HG03378 (cell line): ENCODE measurements around the gene SERPINB10.
A peak's percentile ranks its signal among the peaks of the same experiment; 100 is the strongest.
"Not testable (repeated sequence)": the region's sequence is repeated elsewhere in the genome, so short reads cannot be mapped to it uniquely, and the experiment has no call there.

ENCODE experiments used
- ATAC-seq: cut with Tn5 transposase; IDR thresholded peaks from one replicate; pipeline ENCODE4 v1.9.1; 2021; ENCODE audit warnings: mild to moderate bottlenecking, moderate library complexity; ENCODE audit not compliant: unreplicated experiment

The SERPINB10 gene

GRCh38 chr18:63940543-63941050 is 32.8 kb downstream of the SERPINB10 start:
- not testable (repeated sequence) for ATAC-seq

GRCh38 chr18:63947051-63947790 is 39.5 kb downstream of the SERPINB10 start:
- ATAC-seq = no peak

- peak; percentile 70 for ATAC-seq
Observed at GRCh38 chr18:63949068-63949737, 41.4 kb downstream of the SERPINB10 start, which contains the start of gene HMSD. TSS of gene HMSD (plus strand) at chr18:63949301. CDS start at chr18:63953456, 4,155 bp downstream.

- ATAC-seq = peak; percentile 66
Observed at GRCh38 chr18:63951302-63951705, 43.5 kb downstream of the SERPINB10 start.

DNA sequence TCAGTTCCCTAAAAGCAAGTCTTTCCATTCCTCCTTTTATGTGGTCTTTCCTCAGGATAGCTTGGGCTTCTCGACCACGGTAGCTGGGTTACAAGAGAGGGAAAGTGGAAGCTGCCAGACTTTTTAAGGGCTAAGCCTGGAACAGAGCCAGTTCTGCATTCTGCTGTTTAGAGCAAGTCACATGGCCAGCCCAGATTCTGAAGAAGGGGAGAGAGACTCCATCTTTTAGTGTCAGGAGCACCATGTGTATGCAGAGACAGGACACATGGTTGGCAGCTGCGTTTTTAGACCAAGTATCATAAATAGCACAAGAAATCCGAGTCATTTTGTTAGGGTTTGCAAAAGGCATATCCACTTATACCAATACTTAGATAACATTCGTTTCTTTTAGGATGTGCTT is 46.1 kb downstream of the SERPINB10 start:
- no peak for ATAC-seq

GRCh38 chr18:63956755-63957154 is 49.0 kb downstream of the SERPINB10 start:
- no peak for ATAC-seq

GRCh38 chr18:63960891-63961290 is 53.1 kb downstream of the SERPINB10 start:
- no peak for ATAC-seq

DNA sequence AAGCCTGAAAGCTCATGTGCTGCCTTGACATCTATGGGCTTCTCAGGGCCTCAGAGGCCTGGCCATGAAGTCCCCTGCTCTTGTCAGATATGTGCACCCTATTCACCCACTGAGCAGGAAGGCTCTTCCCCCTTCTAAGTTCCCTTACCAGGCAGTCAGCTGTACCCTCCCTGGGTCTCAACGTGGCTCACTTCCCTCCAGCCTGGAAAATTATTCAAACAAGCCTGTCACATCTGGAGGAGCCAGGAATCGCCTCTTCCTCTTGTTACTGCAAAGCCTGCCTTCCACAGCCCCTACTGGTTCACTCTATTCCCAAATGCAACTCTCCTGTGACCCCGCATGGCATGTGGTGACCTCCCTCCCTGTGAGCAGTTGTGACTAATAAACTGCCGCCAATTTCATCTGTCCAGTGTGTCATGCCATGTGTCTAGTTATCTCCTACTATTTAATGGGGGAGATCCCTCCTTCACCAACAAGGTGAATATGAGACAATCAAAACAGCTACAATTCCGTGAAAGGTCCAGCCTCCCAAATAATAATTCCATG is 53.8 kb downstream of the SERPINB10 start:
- ATAC-seq = no peak

DNA sequence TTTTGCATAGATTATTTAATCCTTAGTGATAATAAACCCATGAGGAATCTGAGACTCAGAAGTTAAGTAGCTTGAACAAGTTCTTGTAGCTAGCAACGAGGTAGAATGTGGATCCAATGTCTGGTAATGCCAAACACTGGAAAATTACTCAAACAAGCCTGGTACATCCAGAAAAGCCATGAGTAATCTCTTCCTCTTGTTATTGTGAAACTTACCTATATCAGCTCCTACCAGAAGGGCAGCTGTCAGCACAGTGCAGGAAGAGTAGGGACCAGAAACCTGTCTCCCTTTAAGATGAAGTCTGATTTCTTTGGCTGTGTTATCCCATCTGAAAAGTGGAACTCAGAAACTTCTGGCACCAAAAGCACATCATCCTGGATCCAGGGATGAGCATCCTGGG is 54.4 kb downstream of the SERPINB10 start:
- ATAC-seq = no peak

DNA sequence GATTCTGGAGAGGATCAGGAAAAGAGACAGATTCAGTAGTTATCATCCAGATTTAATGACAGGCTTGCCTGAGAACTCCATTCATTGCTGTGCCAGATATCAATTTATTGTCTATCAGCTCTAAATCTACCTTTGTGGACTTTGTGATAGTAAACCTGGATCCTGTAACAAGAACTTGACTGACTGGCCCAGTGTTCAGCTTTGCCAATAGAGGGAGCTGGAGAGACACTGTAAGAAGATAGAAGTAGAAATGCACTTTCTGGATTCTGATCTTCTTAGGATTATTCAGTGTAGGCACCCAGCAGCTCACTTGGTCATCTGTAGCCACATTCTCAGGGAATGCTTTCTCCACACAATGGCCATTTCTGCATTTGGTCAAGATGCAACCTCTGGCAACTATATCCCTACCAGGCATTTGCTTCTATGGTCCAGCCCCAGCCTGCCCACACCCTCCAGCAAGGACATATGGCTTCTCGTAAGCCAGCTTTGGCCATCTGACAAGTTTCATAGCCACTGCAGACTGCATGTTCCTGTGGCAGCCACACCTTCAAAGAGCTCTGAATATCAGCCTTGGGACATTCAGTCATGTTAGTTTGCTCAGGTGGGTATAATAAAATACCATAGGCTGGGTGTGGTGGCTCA is 56.0 kb downstream of the SERPINB10 start:
- ATAC-seq = peak; percentile 78

DNA sequence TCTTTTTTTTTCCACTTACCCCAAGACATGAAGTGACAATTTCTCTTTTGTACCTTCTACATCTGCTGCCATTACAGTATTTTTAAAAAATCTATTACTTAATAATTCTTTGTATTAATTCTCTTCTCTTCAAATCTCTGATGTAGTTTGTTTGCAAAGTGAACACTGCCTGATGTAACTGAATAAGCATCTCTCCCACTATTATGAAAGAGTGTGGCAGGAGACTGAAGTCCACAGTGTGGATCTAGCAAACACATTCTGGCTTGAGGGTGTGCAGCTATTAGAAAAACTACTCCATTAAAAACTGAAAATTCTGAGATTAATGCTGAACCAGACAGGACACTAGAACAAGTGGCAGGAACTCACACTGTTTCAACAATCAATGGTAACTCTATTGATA is 57.1 kb downstream of the SERPINB10 start:
- no peak for ATAC-seq

DNA sequence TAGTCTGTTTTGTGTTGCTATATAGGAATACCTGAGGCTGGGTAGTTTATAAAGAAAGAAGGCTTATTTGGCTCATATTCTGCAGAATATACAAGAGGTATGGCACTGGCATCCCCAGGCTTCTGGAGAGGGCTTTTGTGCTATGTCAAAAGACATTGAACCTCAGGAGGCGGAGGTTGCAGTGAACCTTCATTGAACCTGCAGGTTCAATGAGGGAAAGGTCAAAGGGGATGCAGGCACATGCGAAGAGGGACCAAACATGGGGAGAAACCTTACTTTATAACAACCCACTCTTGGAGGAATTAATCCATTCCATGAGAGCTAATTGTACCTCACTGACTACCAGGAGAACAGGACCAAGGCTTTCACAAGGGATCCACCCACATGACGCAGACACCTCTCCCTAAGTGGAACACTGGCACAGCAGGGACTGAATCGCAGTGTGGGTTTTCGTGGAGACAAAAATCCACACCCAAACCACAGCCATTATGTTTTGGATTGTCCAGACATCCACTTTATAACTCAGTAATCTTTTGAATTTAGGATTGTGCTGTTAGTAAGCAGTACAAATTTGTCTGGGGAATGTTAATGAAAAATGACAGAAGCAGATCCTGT is 58.1 kb downstream of the SERPINB10 start:
- no peak for ATAC-seq

DNA sequence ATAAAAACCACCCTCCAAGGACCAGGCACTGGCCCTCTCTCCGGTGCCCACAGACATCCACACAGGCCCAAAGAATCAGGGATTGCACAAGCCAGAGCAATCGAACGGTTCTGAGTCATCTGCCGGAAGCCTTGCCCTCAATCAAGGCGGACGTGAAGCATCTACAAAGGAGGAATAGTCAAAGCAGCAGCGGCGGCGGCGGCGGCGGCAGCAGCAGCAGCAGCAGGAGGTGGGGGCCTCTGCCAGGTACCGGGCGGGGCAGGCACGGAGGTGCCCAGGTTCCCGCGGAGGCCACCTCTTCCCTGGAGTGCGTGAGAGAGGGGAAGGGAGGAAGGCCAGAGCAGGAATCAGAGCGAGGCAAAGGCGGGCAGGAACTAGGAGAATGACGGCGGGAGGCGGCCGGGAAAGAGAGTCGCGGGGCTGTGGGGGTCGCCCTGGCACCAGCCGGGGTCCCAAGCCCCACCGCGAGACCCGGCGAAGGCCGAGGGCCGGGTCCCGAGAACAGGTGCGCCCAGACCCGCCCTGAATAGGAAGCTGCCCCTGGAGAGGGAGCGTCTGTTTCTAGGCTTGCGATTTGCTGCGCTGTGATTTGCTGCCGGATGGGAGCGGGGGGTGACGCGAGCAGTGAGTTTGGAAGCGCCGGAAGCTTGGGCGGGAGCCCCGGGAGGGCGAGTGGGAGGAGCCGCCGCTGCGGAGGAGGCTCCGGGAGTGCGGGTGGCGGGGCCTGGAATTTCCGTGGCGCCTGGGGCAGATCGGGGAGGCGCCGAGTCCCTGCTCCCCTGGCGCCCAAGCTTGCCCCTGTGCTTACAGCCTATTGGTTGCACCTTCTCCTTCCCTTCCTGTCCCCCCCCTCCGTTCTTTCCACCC is 62.4 kb downstream of the SERPINB10 start, which contains the start of gene SERPINB8:
Gene SERPINB8, plus strand, starts transcription at position 140 of the 867 bp plus-strand sequence. CDS start 8,228 bp downstream, outside the sequence.
- ATAC-seq = peak; percentile 93

- no peak for ATAC-seq
Observed at GRCh38 chr18:63970809-63971205, 63.0 kb downstream of the SERPINB10 start.

- ATAC-seq = no peak
Observed at GRCh38 chr18:63971320-63972001, 63.7 kb downstream of the SERPINB10 start.

DNA sequence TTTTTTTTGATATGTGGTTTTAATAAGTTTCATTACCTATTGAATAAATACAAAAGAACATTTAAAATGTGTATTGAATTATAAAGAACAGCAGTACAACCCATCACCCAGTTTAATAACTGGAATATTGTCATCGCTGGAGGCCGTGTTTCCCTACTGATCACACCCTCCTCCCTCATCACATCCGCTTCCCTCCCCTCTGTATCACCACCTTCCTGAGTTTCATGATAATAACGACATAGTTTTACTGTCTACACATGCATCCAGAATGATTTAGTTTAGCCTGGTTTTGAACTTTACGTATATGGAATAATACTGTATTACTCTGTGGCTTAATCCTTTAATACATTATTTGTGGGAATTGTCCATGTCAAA is 64.2 kb downstream of the SERPINB10 start:
- ATAC-seq = no peak

- ATAC-seq = no peak
Observed at GRCh38 chr18:63974991-63975390, 67.2 kb downstream of the SERPINB10 start.

GRCh38 chr18:63975628-63976027 is 67.9 kb downstream of the SERPINB10 start:
- ATAC-seq = peak; percentile 37

DNA sequence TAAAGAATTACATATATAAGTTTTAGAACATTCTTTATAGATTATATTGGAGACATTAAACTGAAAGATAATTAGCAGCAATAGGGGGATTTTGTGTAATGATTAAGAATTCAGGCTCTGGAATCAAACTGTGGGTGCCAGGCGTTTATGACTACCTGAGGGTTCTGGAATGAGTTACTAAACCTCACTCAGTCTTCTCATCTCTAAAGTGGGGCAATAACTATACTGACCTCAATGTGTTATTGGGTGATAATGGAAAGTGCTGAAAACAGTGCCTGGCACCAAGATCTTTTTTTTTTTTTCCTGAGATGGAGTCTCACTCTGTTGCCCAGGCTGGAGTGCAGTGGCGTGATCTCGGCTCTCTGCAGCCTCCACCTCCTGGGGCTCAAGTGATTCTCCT is 69.3 kb downstream of the SERPINB10 start:
- no peak for ATAC-seq
